ENCODE data around the gene VSTM2B. TPM values are rescaled to one million over a fixed set of nuclear protein-coding genes. Genes with fewer than 3 reads are reported as not detected.
"Not testable (repeated sequence)": the region's sequence is repeated elsewhere in the genome, so short reads cannot be mapped to it uniquely, and the experiment has no call there.

The VSTM2B gene
- total RNA-seq, 1 experiment from 2014 or later = not detected

DNA sequence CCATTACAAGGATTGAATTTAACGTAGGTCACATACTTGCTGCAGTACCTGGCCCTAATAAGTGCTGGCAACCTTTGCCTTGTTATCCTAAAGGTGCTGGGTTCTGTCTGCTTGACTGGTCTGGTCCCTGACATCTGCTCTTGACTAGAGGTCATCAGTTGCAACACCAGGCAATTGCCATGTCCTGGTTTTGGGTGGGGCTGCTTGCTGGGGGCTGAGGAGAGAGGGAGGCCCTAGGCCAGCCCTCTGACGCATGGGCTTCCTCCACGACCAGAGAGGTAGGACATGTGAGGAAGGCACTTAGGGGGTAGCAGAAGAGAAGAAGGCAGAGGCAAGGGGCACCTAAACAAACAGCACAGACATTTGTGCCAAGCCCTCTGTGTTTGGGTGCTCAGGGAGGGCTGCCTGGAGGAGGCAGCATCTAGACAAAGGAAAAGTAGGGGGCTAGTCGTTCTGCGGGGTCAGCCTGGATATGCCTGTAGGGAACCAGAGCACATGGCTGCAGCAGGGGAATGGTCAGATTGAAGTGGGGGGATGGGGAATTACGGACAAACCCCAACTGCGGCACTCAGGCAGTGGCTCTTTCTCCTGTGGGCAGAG, 21.7 kb downstream of the VSTM2B start:
- DNase-seq = no peak
- H3K27ac ChIP-seq = no peak overlapping the region
- H3K27me3 ChIP-seq = peaks cover 9% of the 10 kb centered on the region
- H3K4me1 ChIP-seq = peaks cover 9% of the 10 kb centered on the region; the same call in 1 of the 2 replicates
- H3K36me3 ChIP-seq = no peaks in the 10 kb centered on the region
- H3K4me3 ChIP-seq = no peak overlapping the region
- H3K9me3 ChIP-seq (replicated peaks) = no peaks in the 10 kb centered on the region

DNA sequence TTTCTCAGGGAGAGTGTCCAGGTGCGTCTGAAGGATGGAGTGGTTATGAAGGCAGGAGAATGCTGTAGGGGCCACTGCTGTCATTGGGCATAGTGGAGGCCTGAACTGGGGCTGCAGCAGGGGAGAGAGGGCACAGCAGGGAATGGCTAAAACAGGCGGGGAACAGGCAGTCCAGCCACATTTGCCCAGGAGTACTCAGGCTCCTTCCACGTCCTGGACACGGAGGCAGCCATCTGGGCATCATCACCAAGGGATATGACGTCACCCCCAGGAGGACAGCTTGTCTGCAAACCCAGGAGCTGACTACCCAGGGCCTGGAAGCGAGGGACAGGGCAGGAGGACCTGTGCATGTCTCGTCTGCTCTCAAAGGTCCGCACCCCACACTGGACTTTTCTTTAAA, 22.2 kb downstream of the VSTM2B start:
- peaks cover 9% of the 10 kb centered on the region; the same call in 1 of the 2 replicates for H3K4me1 ChIP-seq
- DNase-seq = no peak
- no peaks in the 10 kb centered on the region for H3K36me3 ChIP-seq
- H3K27ac ChIP-seq = no peak overlapping the region
- H3K4me3 ChIP-seq = no peak overlapping the region
- H3K9me3 ChIP-seq (replicated peaks) = no peaks in the 10 kb centered on the region
- H3K27me3 ChIP-seq = peaks cover 9% of the 10 kb centered on the region

DNA sequence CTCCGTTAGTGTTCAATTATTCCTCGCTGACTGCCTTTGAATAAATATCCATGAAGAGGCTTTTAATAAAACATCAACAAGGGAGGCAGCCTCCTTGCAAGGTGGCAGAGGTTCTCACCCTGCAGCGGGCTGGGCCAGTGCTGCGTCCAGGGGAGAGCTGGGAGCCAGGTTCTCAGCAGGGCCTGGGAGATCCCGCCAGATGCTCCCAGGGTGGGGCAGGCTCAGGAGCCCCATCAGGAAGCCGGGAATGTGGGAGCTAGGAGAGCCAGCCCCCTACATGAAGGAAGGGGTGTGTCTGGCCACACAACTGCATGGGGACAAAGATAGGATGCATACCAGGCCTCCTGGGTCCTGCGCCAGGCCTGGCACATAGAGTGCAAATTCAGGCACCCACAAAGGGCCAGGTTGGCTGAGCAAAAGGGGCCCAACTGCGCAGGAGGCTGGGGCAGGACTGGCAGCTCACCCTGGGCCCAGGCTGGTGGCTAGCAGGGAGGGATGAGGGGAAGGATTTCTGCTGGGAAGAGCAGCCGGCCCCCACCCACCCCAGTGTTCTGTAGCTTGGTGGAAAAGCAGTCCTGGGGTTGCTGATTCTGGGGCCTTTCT, 22.8 kb downstream of the VSTM2B start:
- no peak overlapping the region for H3K4me3 ChIP-seq
- no peaks in the 10 kb centered on the region for H3K36me3 ChIP-seq
- H3K4me1 ChIP-seq = peaks cover 9% of the 10 kb centered on the region; the same call in 1 of the 2 replicates
- peaks cover 2% of the 10 kb centered on the region; the same call in 1 of the 2 replicates for H3K9me3 ChIP-seq (replicated peaks)
- DNase-seq = no peak
- peaks cover 9% of the 10 kb centered on the region for H3K27me3 ChIP-seq
- no peak overlapping the region for H3K27ac ChIP-seq

GRCh38 chr19:29549105-29550070, 23.6 kb downstream of the VSTM2B start:
- Histone ChIP-seq H3K36me3 (no peaks in the 10 kb centered on the region), H3K9me3 (replicated peaks) (peaks cover 3% of the 10 kb centered on the region; the same call in 1 of the 2 replicates), H3K27ac (no peak overlapping the region), H3K4me3 (no peak overlapping the region), H3K27me3 (peaks cover 9% of the 10 kb centered on the region), H3K4me1 (peaks cover 9% of the 10 kb centered on the region; the same call in 1 of the 2 replicates)
- no peak for DNase-seq

DNA sequence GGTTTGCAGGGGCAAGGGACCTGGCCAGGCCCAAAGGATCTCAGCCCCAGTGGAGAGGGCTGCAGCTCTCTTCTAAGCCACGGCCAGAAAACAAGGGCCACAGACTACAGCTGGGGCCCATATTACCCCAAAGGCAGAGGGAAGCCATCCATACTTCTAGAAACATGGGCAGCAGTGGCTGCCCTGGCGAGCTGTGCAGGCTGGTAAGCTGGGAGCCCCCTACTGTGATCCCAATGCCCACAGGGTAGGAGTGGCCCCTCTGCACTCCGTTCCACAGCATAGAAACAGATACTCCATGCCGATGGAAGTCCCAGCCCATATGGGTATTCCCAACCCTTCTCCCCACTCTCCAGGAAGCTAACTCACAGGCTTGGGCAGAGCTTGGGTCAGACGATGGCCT, 25.1 kb downstream of the VSTM2B start:
- Histone ChIP-seq H3K27me3 (peaks cover 5% of the 10 kb centered on the region), H3K27ac (no peak overlapping the region), H3K36me3 (no peaks in the 10 kb centered on the region), H3K9me3 (replicated peaks) (peaks cover 3% of the 10 kb centered on the region; the same call in 1 of the 2 replicates), H3K4me1 (peaks cover 9% of the 10 kb centered on the region; the same call in 1 of the 2 replicates), H3K4me3 (no peak overlapping the region)
- DNase-seq = no peak

DNA sequence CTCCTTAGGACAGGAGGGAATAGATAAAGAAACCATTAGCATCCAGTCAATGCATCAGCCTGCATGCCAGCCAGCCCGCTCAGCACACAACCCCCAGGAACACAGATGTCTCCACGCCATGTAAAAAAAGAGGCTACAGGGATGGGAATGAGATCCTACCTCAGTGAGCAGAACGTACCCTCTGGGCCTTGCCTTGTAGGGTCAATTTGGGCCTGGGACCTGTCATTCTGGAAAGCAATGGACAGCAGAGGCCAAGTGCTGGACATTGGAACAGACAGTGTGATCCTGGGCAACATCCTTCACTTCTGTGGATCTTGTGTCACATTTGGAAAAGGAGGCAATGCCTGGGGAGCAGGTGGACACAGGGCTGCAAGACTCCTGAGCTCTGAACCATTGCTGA, 26.0 kb downstream of the VSTM2B start:
- peaks cover 7% of the 10 kb centered on the region; the same call in 1 of the 2 replicates for H3K4me1 ChIP-seq
- DNase-seq = no peak
- no peaks in the 10 kb centered on the region for H3K36me3 ChIP-seq
- H3K27ac ChIP-seq = no peak overlapping the region
- H3K4me3 ChIP-seq = no peak overlapping the region
- H3K27me3 ChIP-seq = peaks cover 5% of the 10 kb centered on the region
- peaks cover 3% of the 10 kb centered on the region; the same call in 1 of the 2 replicates for H3K9me3 ChIP-seq (replicated peaks)

DNA sequence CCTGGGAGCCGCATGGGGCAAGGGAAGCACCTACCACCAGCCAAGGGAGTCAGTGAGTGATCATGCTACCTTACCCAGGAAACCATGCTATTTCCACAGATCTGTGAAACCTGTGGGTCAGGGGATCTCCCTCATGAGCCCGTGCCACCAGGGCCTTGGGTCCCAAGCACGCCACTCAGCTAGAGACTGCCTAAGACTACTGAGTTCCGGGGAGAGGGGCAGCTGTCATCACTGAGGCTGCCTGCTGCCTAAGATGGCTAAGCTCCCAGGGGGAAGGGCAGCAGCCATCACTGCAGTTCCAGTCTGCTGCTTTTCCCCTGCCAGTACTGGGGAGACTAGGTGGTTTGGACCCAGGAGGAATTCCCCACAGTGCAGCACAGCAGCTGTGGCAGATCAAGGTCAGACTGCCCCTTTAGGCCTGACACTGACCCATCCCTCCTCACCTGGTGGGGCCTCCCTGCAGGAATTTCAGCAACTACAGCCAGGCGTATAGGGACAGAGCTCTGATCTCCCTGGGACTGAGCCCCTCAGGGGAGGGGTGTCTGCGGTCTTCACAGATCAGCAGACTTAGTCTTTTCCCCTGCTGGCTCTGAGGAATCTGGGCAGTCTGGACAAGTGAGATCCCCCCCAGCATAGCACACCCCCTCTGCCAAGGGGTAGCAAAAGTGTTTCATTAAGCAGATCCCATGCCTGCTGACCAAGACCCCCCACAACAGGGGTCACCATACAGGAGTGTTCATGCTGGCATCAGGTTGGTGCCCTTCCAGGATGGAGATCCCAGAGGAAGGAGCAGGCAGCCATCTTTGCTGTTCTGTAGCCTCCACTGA, 26.9 kb downstream of the VSTM2B start:
- H3K9me3 ChIP-seq (replicated peaks) = peaks cover 3% of the 10 kb centered on the region; the same call in 1 of the 2 replicates
- H3K4me3 ChIP-seq = no peak overlapping the region
- peaks cover 5% of the 10 kb centered on the region for H3K27me3 ChIP-seq
- no peaks in the 10 kb centered on the region for H3K36me3 ChIP-seq
- H3K4me1 ChIP-seq = no peaks in the 10 kb centered on the region
- no peak overlapping the region for H3K27ac ChIP-seq
- no peak for DNase-seq

DNA sequence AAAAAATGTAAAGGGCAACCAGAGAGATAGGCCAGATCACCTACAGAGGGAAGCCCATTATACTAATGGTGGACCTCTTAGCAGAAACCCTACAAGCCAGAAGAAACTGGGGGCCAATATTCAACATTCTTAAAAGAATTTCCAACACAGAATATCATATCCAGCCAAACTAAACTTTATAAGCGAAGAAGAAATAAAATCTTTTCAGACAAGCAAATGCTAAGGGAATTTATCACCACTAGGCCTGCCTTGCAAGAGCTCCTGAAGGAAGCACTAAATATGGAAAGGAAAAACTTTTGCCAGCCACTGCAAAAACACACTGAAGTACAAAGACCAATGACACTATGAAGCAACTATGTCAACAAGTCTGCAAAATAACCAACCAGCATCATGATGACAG, 28.4 kb downstream of the VSTM2B start:
- Histone ChIP-seq H3K4me3 (no peak overlapping the region), H3K27me3 (peaks cover 5% of the 10 kb centered on the region), H3K36me3 (no peaks in the 10 kb centered on the region), H3K9me3 (replicated peaks) (peaks cover 3% of the 10 kb centered on the region; the same call in 1 of the 2 replicates), H3K27ac (no peak overlapping the region), H3K4me1 (no peaks in the 10 kb centered on the region)
- no peak for DNase-seq

- H3K27ac ChIP-seq; H3K4me1 ChIP-seq; H3K27me3 ChIP-seq; DNase-seq; H3K9me3 ChIP-seq (replicated peaks); H3K4me3 ChIP-seq; H3K36me3 ChIP-seq: not testable (repeated sequence)
These were observed 33.3 kb downstream of the VSTM2B start for GRCh38 chr19:29559110-29559509.

GRCh38 chr19:29559743-29560142, 33.9 kb downstream of the VSTM2B start:
- H3K9me3 ChIP-seq (replicated peaks) = no peaks in the 10 kb centered on the region
- no peak for DNase-seq
- H3K36me3 ChIP-seq = no peaks in the 10 kb centered on the region
- H3K27me3 ChIP-seq = peaks cover 9% of the 10 kb centered on the region
- no peak overlapping the region for H3K27ac ChIP-seq
- H3K4me1 ChIP-seq = no peaks in the 10 kb centered on the region
- H3K4me3 ChIP-seq = no peak overlapping the region

DNA sequence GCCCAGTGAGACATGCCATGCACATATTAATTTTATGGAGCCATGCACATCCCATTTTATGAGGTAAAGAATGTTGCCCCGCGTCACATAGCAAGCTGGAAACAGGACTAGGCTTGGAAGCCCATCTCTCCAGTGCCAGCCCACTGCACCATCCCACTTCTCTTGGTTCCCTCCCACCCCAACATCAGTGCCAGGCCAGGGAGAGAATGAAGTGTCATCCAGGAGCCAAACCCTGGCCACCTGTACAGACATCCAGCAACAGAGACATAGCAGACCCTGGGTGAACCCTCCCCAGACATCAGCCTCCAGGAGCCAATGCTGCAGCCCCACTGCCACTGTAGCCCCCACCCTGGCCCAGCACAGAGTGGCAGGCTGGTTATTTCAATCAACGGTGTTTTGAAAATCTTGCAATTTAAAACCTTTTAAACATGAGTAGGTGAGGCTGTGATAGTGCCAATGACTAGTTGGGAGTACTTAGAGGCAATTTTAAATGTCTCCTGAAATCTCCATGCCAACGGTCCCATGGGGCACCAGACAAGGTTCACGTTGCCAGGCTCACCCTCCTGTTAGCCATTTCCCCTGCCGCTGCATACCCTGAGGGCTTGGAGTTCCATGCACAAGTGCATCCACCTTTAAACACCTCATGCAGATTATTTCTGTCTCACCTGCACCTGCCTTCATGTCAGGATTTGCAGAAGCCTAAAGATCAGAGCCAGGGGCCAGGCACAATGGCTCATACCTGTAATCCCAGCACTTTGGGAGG, 34.7 kb downstream of the VSTM2B start:
- H3K27ac ChIP-seq = no peak overlapping the region
- H3K9me3 ChIP-seq (replicated peaks) = no peaks in the 10 kb centered on the region
- no peaks in the 10 kb centered on the region for H3K36me3 ChIP-seq
- H3K27me3 ChIP-seq = peaks cover 9% of the 10 kb centered on the region
- no peak overlapping the region for H3K4me3 ChIP-seq
- no peaks in the 10 kb centered on the region for H3K4me1 ChIP-seq
- no peak for DNase-seq

DNA sequence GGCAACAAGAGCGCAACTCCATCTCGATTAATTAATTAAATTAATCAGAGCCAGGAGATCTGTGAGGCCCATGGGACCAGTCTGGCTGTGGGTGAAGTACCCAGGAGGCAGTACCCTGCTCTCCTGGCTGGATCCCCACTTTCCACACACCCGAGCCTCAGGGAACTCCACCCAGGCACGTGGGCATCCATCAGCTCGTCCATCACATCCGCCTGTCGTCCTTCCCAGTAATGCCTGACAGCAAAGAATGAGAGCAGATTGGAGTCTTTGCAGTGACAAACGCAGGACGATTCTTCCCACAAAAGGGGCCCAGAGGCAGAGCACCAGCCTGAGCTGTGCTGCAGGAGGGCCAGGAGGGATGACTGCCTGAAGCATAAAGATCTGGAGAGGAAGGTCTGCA, 35.8 kb downstream of the VSTM2B start:
- no peak overlapping the region for H3K27ac ChIP-seq
- no peak overlapping the region for H3K4me3 ChIP-seq
- H3K27me3 ChIP-seq = peaks cover 9% of the 10 kb centered on the region
- H3K4me1 ChIP-seq = no peaks in the 10 kb centered on the region
- H3K9me3 ChIP-seq (replicated peaks) = no peaks in the 10 kb centered on the region
- H3K36me3 ChIP-seq = no peaks in the 10 kb centered on the region
- no peak for DNase-seq

DNA sequence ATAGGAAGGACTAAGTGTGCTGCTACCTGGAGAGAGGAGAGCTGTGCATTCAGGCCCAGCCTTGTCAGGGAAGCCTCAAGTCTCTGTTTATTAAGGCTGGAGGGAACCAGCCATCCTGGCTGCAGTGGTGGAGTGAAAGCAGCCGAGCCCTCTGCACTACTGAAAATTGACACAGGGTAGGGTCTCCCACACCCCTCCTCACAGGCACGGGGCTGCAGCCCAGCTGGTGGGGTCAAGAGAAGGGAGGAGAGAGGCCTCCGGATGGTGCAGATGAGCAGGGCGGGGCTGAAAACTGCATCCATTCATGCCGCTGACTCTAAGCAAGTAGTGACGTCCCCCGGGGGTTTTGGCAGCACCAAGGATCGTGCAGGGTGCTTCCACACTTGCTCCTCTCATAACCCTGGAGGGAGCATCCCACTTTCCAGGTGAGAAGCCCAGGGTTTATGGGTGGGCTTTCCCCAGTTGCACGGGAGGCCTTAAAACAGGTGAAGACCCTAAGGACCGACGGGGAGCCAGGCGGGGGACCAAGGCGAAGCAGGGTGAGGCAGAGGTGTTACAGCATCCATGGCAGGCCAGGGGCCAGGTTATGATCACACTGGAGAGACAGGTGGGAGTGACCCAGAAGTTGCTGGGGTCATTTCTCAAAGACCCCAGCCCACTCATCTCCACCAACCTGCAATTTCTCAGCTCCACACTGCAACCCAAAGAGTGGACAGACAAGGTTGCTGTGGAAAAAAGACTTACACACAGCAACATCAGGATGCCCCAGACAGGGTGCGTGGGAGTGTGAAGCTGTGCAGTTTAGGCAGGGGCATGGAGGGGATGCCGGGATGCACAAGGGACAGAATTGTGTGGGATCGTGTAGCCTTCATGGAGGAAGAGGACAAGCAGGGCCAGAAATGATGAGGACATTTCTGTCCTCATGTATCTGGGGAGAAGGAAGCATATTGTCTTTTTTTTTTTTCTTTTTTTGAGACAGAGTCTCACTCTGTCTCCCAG, 36.8 kb downstream of the VSTM2B start:
- no peaks in the 10 kb centered on the region for H3K4me1 ChIP-seq
- no peaks in the 10 kb centered on the region for H3K9me3 ChIP-seq (replicated peaks)
- no peak overlapping the region for H3K4me3 ChIP-seq
- H3K27me3 ChIP-seq = peaks cover 9% of the 10 kb centered on the region; the same call in 1 of the 2 replicates
- H3K27ac ChIP-seq = no peak overlapping the region
- DNase-seq = no peak
- H3K36me3 ChIP-seq = no peaks in the 10 kb centered on the region
